Keratinocyte (primary cell): ENCODE data around the gene PRKD1. TPM values are rescaled to one million over a fixed set of nuclear protein-coding genes. Genes with fewer than 3 reads are reported as not detected.

Experiments used
- DNase-seq: peaks from one replicate; pipeline ENCODE4 v3.0.0-alpha.2; 2011; ENCODE audit warnings: low read depth, missing footprints, low spot score
- FAIRE-seq: peaks from 2 replicates; lab custom pipeline; 2011; peaks lifted over from hg19 to GRCh38; lab: Jason Lieb, UNC
- H2AFZ ChIP-seq: 2 replicates; pipeline ENCODE4 v1.6.0; 2012; ENCODE audit warnings: low read length, control low read depth, inconsistent platforms; ENCODE audit not compliant: control insufficient read depth
- H3K27ac ChIP-seq: 2 replicates; pipeline ENCODE4 v1.5.1; 2011; ENCODE audit warnings: low read length; ENCODE audit not compliant: control insufficient read depth, insufficient read depth
- H3K27me3 ChIP-seq: 3 replicates; pipeline ENCODE4 v1.6.0; 2011; ENCODE audit warnings: low read length; ENCODE audit not compliant: control insufficient read depth, insufficient read depth; ENCODE audit errors: extremely low read depth
- H3K36me3 ChIP-seq, 2 experiments: 2 replicates in 1 of 2; 3 replicates in 1 of 2; pipeline ENCODE4 v1.5.1; 2011; ENCODE audit warnings: low read length in 2 of 2, mild to moderate bottlenecking in 1 of 2; ENCODE audit not compliant: control insufficient read depth in 2 of 2, insufficient read depth in 2 of 2; ENCODE audit errors: extremely low read depth in 1 of 2
- H3K4me1 ChIP-seq: 3 replicates; pipeline ENCODE4 v1.5.1; 2011; ENCODE audit warnings: low read length; ENCODE audit not compliant: control insufficient read depth, insufficient read depth; ENCODE audit errors: extremely low read depth
- H3K4me2 ChIP-seq: 3 replicates; pipeline ENCODE4 v1.6.0; 2011; ENCODE audit warnings: low read depth, low read length; ENCODE audit not compliant: control insufficient read depth, insufficient read depth; ENCODE audit errors: extremely low read depth
- H3K4me3 ChIP-seq, 3 experiments: fragments of 200-600 bp in 1 of 3; sonication (generic) in 1 of 3; 2 replicates in 2 of 3; 3 replicates in 1 of 3; pipeline ENCODE4 v1.5.1; 2011 to 2016; ENCODE audit warnings: low read length in 3 of 3, mild to moderate bottlenecking in 3 of 3, control low read depth in 2 of 3, inconsistent platforms in 1 of 3, low read depth in 1 of 3, mixed read lengths in 1 of 3, mixed run types in 1 of 3, moderate library complexity in 1 of 3; ENCODE audit not compliant: control insufficient read depth in 2 of 3, insufficient read depth in 2 of 3; ENCODE audit errors: extremely low read depth in 1 of 3
- H3K79me2 ChIP-seq: 2 replicates; pipeline ENCODE4 v1.6.0; 2012; ENCODE audit warnings: low read length; ENCODE audit not compliant: control insufficient read depth, insufficient read depth
- H3K9ac ChIP-seq: 3 replicates; pipeline ENCODE4 v1.6.0; 2011; ENCODE audit warnings: low read length; ENCODE audit not compliant: control insufficient read depth, insufficient read depth; ENCODE audit errors: extremely low read depth
- H3K9me1 ChIP-seq: 3 replicates; pipeline ENCODE4 v1.6.0; 2011; ENCODE audit warnings: low read length; ENCODE audit not compliant: control insufficient read depth, insufficient read depth; ENCODE audit errors: extremely low read depth
- H3K9me3 ChIP-seq: 2 replicates; pipeline ENCODE4 v1.5.1; 2012; ENCODE audit warnings: low read depth, low read length; ENCODE audit not compliant: control insufficient read depth
- H4K20me1 ChIP-seq: 3 replicates; pipeline ENCODE4 v1.6.0; 2011; ENCODE audit warnings: low read length; ENCODE audit not compliant: control insufficient read depth, insufficient read depth; ENCODE audit errors: extremely low read depth
- EZH2 ChIP-seq: IDR thresholded peaks from one replicate; pipeline ENCODE4 v1.6.1; 2012; ENCODE audit warnings: inconsistent platforms, mild to moderate bottlenecking, low read length, moderate library complexity
- dilution Hi-C: fragments of 300-500 bp; cut with MboI; formaldehyde crosslinking; loops from one replicate; pipeline ENCODE4 v1.7.0; 2020; ENCODE audit warnings: low sequenced_read_pairs; ENCODE audit not compliant: extremely low pct_ligation_motif_present
- polyA plus RNA-seq, 5 experiments: library from polyadenylated mRNA; depleted of rRNA in 3 of 5; stranded (reverse) in 3 of 5; stranded (forward) in 1 of 5; unstranded in 1 of 5; fragments of >200 nt; gene quantifications; 1 replicate in 1 of 5; 2 replicates in 3 of 5; 3 replicates in 1 of 5; pipeline versions ENCODE4 v1.2.1 to v1.2.3, GENCODE V29; 2011 to 2012; ENCODE audit warnings: missing spikeins in 2 of 5, low read depth in 1 of 5, low replicate concordance in 1 of 5
- TF ChIP-seq, protein P1 (sequence below), 3 experiments: IDR thresholded peaks in 1 of 3; conservative IDR thresholded peaks in 1 of 3; optimal IDR thresholded peaks in 1 of 3; 2 replicates in 2 of 3; 3 replicates in 1 of 3; pipeline versions ENCODE3 to v1.5.1; 2011; ENCODE audit warnings: low read length in 3 of 3, mild to moderate bottlenecking in 3 of 3, moderate library complexity in 2 of 3, control low read depth in 1 of 3, inconsistent platforms in 1 of 3; ENCODE audit not compliant: insufficient read depth in 2 of 3; ENCODE audit errors: extremely low read depth in 1 of 3

Gene PRKD1
- polyA plus RNA-seq, 1 donor (not counting 4 experiments of a cell fraction or from before 2014, with no cell fraction given) = 0.49 TPM

DNA sequence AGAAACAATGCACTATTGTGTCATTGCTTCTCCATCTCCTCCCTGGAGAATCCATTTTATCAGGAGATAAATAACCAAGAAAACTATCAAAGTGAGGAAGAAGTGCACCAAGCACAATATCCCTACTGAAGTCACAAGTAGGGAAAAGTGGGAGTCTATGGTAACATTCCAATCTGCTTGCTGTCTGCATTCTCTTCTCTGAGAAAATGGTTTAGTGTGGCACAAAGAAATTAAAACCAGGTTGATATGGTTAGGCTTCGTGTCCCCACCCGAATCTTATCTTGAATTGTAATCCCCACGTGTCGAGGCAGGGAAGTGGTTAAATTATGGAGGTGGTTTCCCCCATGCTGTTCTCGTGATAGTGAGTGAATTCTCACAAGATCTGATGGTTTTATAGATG is 209.7 kb downstream of the PRKD1 start:
- no peaks in the 10 kb centered on the region for H3K79me2 ChIP-seq
- no peaks in the 10 kb centered on the region for H3K9me3 ChIP-seq
- no peaks in the 10 kb centered on the region for H3K36me3 ChIP-seq
- no peak overlapping the region for H3K4me2 ChIP-seq
- no peaks in the 10 kb centered on the region for H3K27me3 ChIP-seq
- no peak overlapping the region for H3K9ac ChIP-seq
- no peaks in the 10 kb centered on the region for H4K20me1 ChIP-seq
- DNase-seq (no peak), FAIRE-seq (no peak)
- TF ChIP-seq, protein P1, sequence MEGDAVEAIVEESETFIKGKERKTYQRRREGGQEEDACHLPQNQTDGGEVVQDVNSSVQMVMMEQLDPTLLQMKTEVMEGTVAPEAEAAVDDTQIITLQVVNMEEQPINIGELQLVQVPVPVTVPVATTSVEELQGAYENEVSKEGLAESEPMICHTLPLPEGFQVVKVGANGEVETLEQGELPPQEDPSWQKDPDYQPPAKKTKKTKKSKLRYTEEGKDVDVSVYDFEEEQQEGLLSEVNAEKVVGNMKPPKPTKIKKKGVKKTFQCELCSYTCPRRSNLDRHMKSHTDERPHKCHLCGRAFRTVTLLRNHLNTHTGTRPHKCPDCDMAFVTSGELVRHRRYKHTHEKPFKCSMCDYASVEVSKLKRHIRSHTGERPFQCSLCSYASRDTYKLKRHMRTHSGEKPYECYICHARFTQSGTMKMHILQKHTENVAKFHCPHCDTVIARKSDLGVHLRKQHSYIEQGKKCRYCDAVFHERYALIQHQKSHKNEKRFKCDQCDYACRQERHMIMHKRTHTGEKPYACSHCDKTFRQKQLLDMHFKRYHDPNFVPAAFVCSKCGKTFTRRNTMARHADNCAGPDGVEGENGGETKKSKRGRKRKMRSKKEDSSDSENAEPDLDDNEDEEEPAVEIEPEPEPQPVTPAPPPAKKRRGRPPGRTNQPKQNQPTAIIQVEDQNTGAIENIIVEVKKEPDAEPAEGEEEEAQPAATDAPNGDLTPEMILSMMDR (optimal IDR thresholded peaks at IDR 0.05 in 1 of 3, IDR thresholded peaks at IDR 0.05 in 1 of 3, conservative IDR thresholded peaks at IDR 0.05 in 1 of 3; ENCODE audit: extremely low read depth in 1 of 3, insufficient read depth in 2 of 3, low read length in 3 of 3) = no peak
- TF ChIP-seq EZH2 = no peak
- H3K4me3 ChIP-seq = no peak overlapping the region
- no peaks in the 10 kb centered on the region for H3K4me1 ChIP-seq
- dilution Hi-C loops = no loop called here
- H2AFZ ChIP-seq = no peak overlapping the region
- H3K27ac ChIP-seq = no peak overlapping the region
- no peaks in the 10 kb centered on the region for H3K9me1 ChIP-seq

DNA sequence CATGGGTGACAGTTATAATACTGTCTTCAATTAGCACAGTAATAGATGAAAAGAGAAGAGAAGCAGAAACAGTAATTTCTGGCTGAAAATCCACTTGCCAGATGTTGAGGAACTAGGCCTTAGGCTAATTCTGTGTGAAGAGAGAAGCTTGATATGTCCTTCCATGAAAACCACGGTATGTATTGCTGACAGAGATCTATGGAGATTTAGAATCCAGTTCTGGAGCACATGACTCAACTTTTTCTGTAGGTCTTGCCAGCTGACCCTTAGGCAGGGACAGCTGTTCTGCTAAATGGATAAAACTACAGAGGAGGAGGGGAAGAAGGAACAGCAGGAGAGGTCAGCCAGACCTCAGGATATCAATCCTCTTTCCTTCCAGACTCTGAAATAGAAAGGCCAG is 211.5 kb downstream of the PRKD1 start:
- FAIRE-seq (no peak), DNase-seq (no peak)
- dilution Hi-C loops = no loop called here
- Histone ChIP-seq H3K9ac (no peak overlapping the region), H3K79me2 (no peaks in the 10 kb centered on the region), H3K9me3 (no peaks in the 10 kb centered on the region), H3K4me3 (no peak overlapping the region), H3K4me2 (no peak overlapping the region), H3K36me3 (no peaks in the 10 kb centered on the region), H3K27me3 (no peaks in the 10 kb centered on the region), H3K4me1 (no peaks in the 10 kb centered on the region), H2AFZ (no peak overlapping the region), H4K20me1 (no peaks in the 10 kb centered on the region), H3K9me1 (no peaks in the 10 kb centered on the region), H3K27ac (no peak overlapping the region)
- TF ChIP-seq, protein P1 (optimal IDR thresholded peaks at IDR 0.05 in 1 of 3, IDR thresholded peaks at IDR 0.05 in 1 of 3, conservative IDR thresholded peaks at IDR 0.05 in 1 of 3; ENCODE audit: extremely low read depth in 1 of 3, insufficient read depth in 2 of 3, low read length in 3 of 3) = no peak
- no peak for TF ChIP-seq EZH2
